Neural progenitor cell (in vitro differentiated cells): Measurements from ENCODE around the gene TEX53.

Source experiments
- EZH2 ChIP-seq: fragments of 200-600 bp; sonication (generic); IDR thresholded peaks from 2 replicates; pipeline ENCODE4 v1.6.1; 2017; ENCODE audit warnings: antibody characterized with exemption, mild to moderate bottlenecking, moderate library complexity
- TF ChIP-seq, protein P1 (sequence below): fragments of 200-600 bp; sonication (generic); IDR thresholded peaks from 2 replicates; pipeline ENCODE4 v1.5.1; 2017; ENCODE audit warnings: antibody characterized with exemption, mild to moderate bottlenecking

GRCh38 chr9:114666851-114667250, 9.2 kb upstream of the TEX53 start:
- TF ChIP-seq, protein P1, sequence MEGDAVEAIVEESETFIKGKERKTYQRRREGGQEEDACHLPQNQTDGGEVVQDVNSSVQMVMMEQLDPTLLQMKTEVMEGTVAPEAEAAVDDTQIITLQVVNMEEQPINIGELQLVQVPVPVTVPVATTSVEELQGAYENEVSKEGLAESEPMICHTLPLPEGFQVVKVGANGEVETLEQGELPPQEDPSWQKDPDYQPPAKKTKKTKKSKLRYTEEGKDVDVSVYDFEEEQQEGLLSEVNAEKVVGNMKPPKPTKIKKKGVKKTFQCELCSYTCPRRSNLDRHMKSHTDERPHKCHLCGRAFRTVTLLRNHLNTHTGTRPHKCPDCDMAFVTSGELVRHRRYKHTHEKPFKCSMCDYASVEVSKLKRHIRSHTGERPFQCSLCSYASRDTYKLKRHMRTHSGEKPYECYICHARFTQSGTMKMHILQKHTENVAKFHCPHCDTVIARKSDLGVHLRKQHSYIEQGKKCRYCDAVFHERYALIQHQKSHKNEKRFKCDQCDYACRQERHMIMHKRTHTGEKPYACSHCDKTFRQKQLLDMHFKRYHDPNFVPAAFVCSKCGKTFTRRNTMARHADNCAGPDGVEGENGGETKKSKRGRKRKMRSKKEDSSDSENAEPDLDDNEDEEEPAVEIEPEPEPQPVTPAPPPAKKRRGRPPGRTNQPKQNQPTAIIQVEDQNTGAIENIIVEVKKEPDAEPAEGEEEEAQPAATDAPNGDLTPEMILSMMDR: no peak
- no peak for TF ChIP-seq EZH2
